ENCODE data around the gene ERVH48-1. TPM values are rescaled to one million over a fixed set of nuclear protein-coding genes. Genes with fewer than 3 reads are reported as not detected.
A peak's percentile ranks its signal among the peaks of the same experiment; 100 is the strongest.
"Not testable (repeated sequence)": the region's sequence is repeated elsewhere in the genome, so short reads cannot be mapped to it uniquely, and the experiment has no call there.

ERVH48-1 gene
- total RNA-seq, 1 donor from 2014 or later, result not detected

GRCh38 chr21:42962380-42963007 lies 37.1 kb upstream of the ERVH48-1 start:
- H3K4me1 Mint-ChIP-seq (ENCODE audit: unreplicated experiment), result peaks cover 9% of the 10 kb centered on the region
- no peaks in the 10 kb centered on the region for H3K27me3 Mint-ChIP-seq
- no peak overlapping the region for H3K27ac Mint-ChIP-seq

GRCh38 chr21:42959728-42960127 lies 34.3 kb upstream of the ERVH48-1 start:
- no peaks in the 10 kb centered on the region for H3K27me3 Mint-ChIP-seq
- H3K4me1 Mint-ChIP-seq (ENCODE audit: unreplicated experiment), result peaks cover 10% of the 10 kb centered on the region
- no peak overlapping the region for H3K27ac Mint-ChIP-seq
- H3K9me3 Mint-ChIP-seq, result no peaks in the 10 kb centered on the region
- DNase-seq (ENCODE audit: extremely low spot score, unreplicated experiment), result no peak
- H3K36me3 Mint-ChIP-seq, result no peaks in the 10 kb centered on the region
- H3K4me3 Mint-ChIP-seq, result no peak overlapping the region
- TF ChIP-seq CTCF (conservative IDR thresholded peaks at IDR 0.05), result no peak

More at GRCh38 chr21:42962380-42963007, 37.1 kb upstream of the ERVH48-1 start:
- H3K4me3 Mint-ChIP-seq, result no peak overlapping the region
- TF ChIP-seq CTCF (conservative IDR thresholded peaks at IDR 0.05), result no peak
- no peaks in the 10 kb centered on the region for H3K9me3 Mint-ChIP-seq
- no peaks in the 10 kb centered on the region for H3K36me3 Mint-ChIP-seq
- DNase-seq (ENCODE audit: extremely low spot score, unreplicated experiment), result no peak

GRCh38 chr21:42958122-42958521 lies 32.7 kb upstream of the ERVH48-1 start:
- not testable (repeated sequence) for H3K27ac Mint-ChIP-seq; DNase-seq (ENCODE audit: extremely low spot score, unreplicated experiment); H3K9me3 Mint-ChIP-seq; H3K36me3 Mint-ChIP-seq; H3K27me3 Mint-ChIP-seq; H3K4me1 Mint-ChIP-seq (ENCODE audit: unreplicated experiment); H3K4me3 Mint-ChIP-seq

- Mint-ChIP-seq H3K36me3 (no peaks in the 10 kb centered on the region), H3K9me3 (no peaks in the 10 kb centered on the region), H3K4me1 (ENCODE audit: unreplicated experiment) (peaks cover 5% of the 10 kb centered on the region), H3K27ac (peak overlapping the region; percentile 98), H3K4me3 (no peak overlapping the region), H3K27me3 (no peaks in the 10 kb centered on the region)
- TF ChIP-seq CTCF (conservative IDR thresholded peaks at IDR 0.05), result no peak
- DNase-seq (ENCODE audit: extremely low spot score, unreplicated experiment), result no peak
Measured at GRCh38 chr21:42956824-42957630, 31.6 kb upstream of the ERVH48-1 start.

- not testable (repeated sequence) for H3K4me3 Mint-ChIP-seq; H3K4me1 Mint-ChIP-seq (ENCODE audit: unreplicated experiment)
Measured at GRCh38 chr21:42951193-42951592, 25.8 kb upstream of the ERVH48-1 start.

GRCh38 chr21:42949094-42949755 lies 23.8 kb upstream of the ERVH48-1 start:
- H3K27me3 Mint-ChIP-seq; DNase-seq (ENCODE audit: extremely low spot score, unreplicated experiment); H3K4me1 Mint-ChIP-seq (ENCODE audit: unreplicated experiment): not testable (repeated sequence)

More at GRCh38 chr21:42951193-42951592, 25.8 kb upstream of the ERVH48-1 start:
- not testable (repeated sequence) for H3K27me3 Mint-ChIP-seq; H3K9me3 Mint-ChIP-seq; H3K27ac Mint-ChIP-seq; DNase-seq (ENCODE audit: extremely low spot score, unreplicated experiment); H3K36me3 Mint-ChIP-seq

GRCh38 chr21:42942244-42942643 lies 16.8 kb upstream of the ERVH48-1 start:
- no peak for TF ChIP-seq CTCF (conservative IDR thresholded peaks at IDR 0.05)
- H3K27ac Mint-ChIP-seq, result no peak overlapping the region
- DNase-seq (ENCODE audit: extremely low spot score, unreplicated experiment), result no peak
- no peaks in the 10 kb centered on the region for H3K36me3 Mint-ChIP-seq
- H3K9me3 Mint-ChIP-seq, result no peaks in the 10 kb centered on the region
- H3K4me1 Mint-ChIP-seq (ENCODE audit: unreplicated experiment), result peaks cover 14% of the 10 kb centered on the region
- H3K27me3 Mint-ChIP-seq, result peaks cover 4% of the 10 kb centered on the region
- H3K4me3 Mint-ChIP-seq, result no peak overlapping the region

More at GRCh38 chr21:42949094-42949755, 23.8 kb upstream of the ERVH48-1 start:
- H3K4me3 Mint-ChIP-seq, H3K9me3 Mint-ChIP-seq, H3K27ac Mint-ChIP-seq, H3K36me3 Mint-ChIP-seq: not testable (repeated sequence)

All from type B pancreatic cell (in vitro differentiated cells).